Calu3 (cell line): ENCODE measurements around the gene C14orf119. TPM values are rescaled to one million over a fixed set of nuclear protein-coding genes. Genes with fewer than 3 reads are reported as not detected.

Source experiments
- BruUV-seq: library from RNA; stranded (reverse); fragments of 400-500 nt; replicated peaks from 2 replicates; lab custom pipeline; 2021; lab: Mats Ljungman, UMichigan
- CTCF ChIA-PET: fragments of 300-600 bp; sonication (Branson Sonifier 250); formaldehyde crosslinking; loops from one replicate; lab custom pipeline; 2022; ENCODE audit warnings: antibody characterized with exemption; lab: Charles Lee
- DNase-seq: peaks from one replicate; pipeline ENCODE4 v3.0.0; 2022
- H3K27ac Mint-ChIP-seq: one replicate; pipeline ENCODE4 v1.8.0; 2022; ENCODE audit warnings: mixed read lengths; ENCODE audit not compliant: unreplicated experiment
- H3K27me3 Mint-ChIP-seq: one replicate; pipeline ENCODE4 v1.8.0; 2022; ENCODE audit warnings: mixed read lengths; ENCODE audit not compliant: unreplicated experiment
- H3K36me3 Mint-ChIP-seq: one replicate; pipeline ENCODE4 v1.8.0; 2022; ENCODE audit warnings: mild to moderate bottlenecking, moderate library complexity, mixed read lengths; ENCODE audit not compliant: insufficient read depth, unreplicated experiment
- H3K4me1 Mint-ChIP-seq: one replicate; pipeline ENCODE4 v1.8.0; 2022; ENCODE audit warnings: mild to moderate bottlenecking, low read depth, mixed read lengths; ENCODE audit not compliant: unreplicated experiment
- H3K4me3 Mint-ChIP-seq: one replicate; pipeline ENCODE4 v1.8.0; 2022; ENCODE audit warnings: mild to moderate bottlenecking, low read depth, moderate library complexity, mixed read lengths; ENCODE audit not compliant: unreplicated experiment
- H3K9me3 Mint-ChIP-seq: one replicate; pipeline ENCODE4 v1.8.0; 2022; ENCODE audit warnings: low read depth, mixed read lengths; ENCODE audit not compliant: unreplicated experiment
- intact Hi-C: fragments of 100-400 bp; cut with micrococcal nuclease; formaldehyde crosslinking; loops from one replicate; pipeline ENCODE4 v1.10.0; 2022; ENCODE audit not compliant: unreplicated experiment
- total RNA-seq: library from RNA; stranded (reverse); gene quantifications from 2 replicates; pipeline ENCODE4 v1.2.3, GENCODE V29; 2022
- TF ChIP-seq, protein P1 (sequence below): fragments of 200-600 bp; IDR thresholded peaks from one replicate; pipeline ENCODE4 v1.8.0; 2022; ENCODE audit warnings: antibody characterized with exemption; ENCODE audit not compliant: unreplicated experiment

The C14orf119 gene
- total RNA-seq, 1 experiment from 2014 or later = 47.3 TPM

GRCh38 chr14:23123419-23123818, 28.1 kb downstream of the C14orf119 start:
- no peaks in the 10 kb centered on the region for H3K36me3 Mint-ChIP-seq
- no peak overlapping the region for H3K4me3 Mint-ChIP-seq
- intact Hi-C loops = no loop called here
- H3K9me3 Mint-ChIP-seq = no peaks in the 10 kb centered on the region
- peaks cover 24% of the 10 kb centered on the region for H3K4me1 Mint-ChIP-seq
- no TSS peak for BruUV-seq
- H3K27ac Mint-ChIP-seq = no peak overlapping the region
- CTCF ChIA-PET = interaction anchor here (0.9 kb wide), 1 partner anchor 61 kb away, joined by 5 read pairs; no protein-coding TSS in a partner anchor
- DNase-seq = peak; percentile 42
- TF ChIP-seq, protein P1, sequence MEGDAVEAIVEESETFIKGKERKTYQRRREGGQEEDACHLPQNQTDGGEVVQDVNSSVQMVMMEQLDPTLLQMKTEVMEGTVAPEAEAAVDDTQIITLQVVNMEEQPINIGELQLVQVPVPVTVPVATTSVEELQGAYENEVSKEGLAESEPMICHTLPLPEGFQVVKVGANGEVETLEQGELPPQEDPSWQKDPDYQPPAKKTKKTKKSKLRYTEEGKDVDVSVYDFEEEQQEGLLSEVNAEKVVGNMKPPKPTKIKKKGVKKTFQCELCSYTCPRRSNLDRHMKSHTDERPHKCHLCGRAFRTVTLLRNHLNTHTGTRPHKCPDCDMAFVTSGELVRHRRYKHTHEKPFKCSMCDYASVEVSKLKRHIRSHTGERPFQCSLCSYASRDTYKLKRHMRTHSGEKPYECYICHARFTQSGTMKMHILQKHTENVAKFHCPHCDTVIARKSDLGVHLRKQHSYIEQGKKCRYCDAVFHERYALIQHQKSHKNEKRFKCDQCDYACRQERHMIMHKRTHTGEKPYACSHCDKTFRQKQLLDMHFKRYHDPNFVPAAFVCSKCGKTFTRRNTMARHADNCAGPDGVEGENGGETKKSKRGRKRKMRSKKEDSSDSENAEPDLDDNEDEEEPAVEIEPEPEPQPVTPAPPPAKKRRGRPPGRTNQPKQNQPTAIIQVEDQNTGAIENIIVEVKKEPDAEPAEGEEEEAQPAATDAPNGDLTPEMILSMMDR = no peak
- H3K27me3 Mint-ChIP-seq = peaks cover 79% of the 10 kb centered on the region

DNA sequence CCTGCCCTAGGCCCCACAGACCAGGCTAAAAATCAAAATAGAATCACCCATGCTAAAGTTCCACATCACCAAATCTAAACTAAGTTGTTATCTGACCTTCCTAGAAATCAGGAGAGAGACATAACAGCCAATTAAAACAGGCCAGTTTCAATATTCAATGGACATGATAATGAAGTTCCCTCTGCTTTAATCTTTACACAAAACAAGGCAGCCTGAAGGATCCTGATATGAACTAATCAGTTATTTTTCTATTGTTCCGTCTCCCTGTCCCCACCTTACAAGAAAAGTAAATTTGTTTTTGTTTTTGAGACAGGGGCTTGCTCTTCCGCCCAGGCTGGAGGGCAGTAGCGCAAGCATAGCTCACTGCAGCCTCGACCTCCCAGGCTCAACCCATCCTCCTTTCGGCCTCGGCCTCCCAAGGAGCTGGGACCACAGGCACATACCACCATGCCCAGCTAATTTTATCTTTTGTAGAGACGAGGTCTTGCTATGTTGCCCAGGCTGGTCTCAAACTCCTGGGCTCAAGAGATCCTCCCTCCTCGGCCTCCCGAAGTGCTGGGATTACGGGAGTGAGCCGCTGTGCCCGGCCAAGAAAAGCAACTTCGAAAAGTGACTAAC, 29.1 kb downstream of the C14orf119 start:
- H3K9me3 Mint-ChIP-seq = no peaks in the 10 kb centered on the region
- intact Hi-C loops = no loop called here
- H3K4me1 Mint-ChIP-seq = peaks cover 24% of the 10 kb centered on the region
- no peak overlapping the region for H3K4me3 Mint-ChIP-seq
- BruUV-seq = no TSS peak
- H3K27me3 Mint-ChIP-seq = peaks cover 89% of the 10 kb centered on the region
- CTCF ChIA-PET = interaction anchor here (0.6 kb wide), 1 partner anchor 380 kb away, joined by 6 read pairs; no protein-coding TSS in a partner anchor
- TF ChIP-seq, protein P1 = no peak
- no peaks in the 10 kb centered on the region for H3K36me3 Mint-ChIP-seq
- DNase-seq = no peak
- no peak overlapping the region for H3K27ac Mint-ChIP-seq

DNA sequence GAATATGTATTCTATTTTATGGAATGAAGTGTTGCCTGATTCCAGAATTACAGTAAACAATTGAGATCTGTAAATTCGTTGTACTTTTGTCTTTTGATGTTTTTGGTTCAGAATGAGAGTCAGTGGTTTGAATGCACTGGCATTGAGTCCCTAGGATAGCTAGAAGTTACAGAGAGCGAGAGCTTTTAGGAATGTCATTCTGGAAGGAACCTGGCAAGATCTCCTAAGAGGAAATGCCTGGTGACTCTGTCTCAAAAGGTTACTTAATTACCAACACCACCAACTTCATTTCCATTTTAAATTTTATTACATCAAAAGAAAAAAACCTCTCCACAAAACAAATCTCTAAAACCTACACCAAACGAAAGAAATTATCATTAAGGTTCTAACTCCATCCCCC, 29.7 kb downstream of the C14orf119 start:
- Mint-ChIP-seq H3K36me3 (no peaks in the 10 kb centered on the region), H3K4me1 (peaks cover 27% of the 10 kb centered on the region), H3K27ac (no peak overlapping the region), H3K9me3 (no peaks in the 10 kb centered on the region), H3K4me3 (no peak overlapping the region), H3K27me3 (peaks cover 95% of the 10 kb centered on the region)
- CTCF ChIA-PET = no interaction called here
- no TSS peak for BruUV-seq
- intact Hi-C loops = no loop called here
- DNase-seq = no peak
- TF ChIP-seq, protein P1 = no peak

- no peak for DNase-seq
- no peak overlapping the region for H3K4me3 Mint-ChIP-seq
- H3K27ac Mint-ChIP-seq = no peak overlapping the region
- CTCF ChIA-PET = no interaction called here
- H3K36me3 Mint-ChIP-seq = no peaks in the 10 kb centered on the region
- peaks cover 26% of the 10 kb centered on the region for H3K4me1 Mint-ChIP-seq
- BruUV-seq = no TSS peak
- peaks cover 99% of the 10 kb centered on the region for H3K27me3 Mint-ChIP-seq
- TF ChIP-seq, protein P1 = no peak
- intact Hi-C loops = no loop called here
- H3K9me3 Mint-ChIP-seq = no peaks in the 10 kb centered on the region
These were observed 30.7 kb downstream of the C14orf119 start for GRCh38 chr14:23125933-23126524.
